K562 (cell line): Measurements from ENCODE around the gene PDCD5. TPM values are rescaled to one million over a fixed set of nuclear protein-coding genes. Genes with fewer than 3 reads are reported as not detected.

Experiments
- ATAC-seq: fragments of 200-7000 bp; cut with Tn5 transposase; 3 replicates; pipeline ENCODE4 v1.9.1; 2020; ENCODE audit warnings: moderate library complexity
- BruUV-seq: library from RNA; stranded (reverse); fragments of 400-500 nt; replicated peaks from 2 replicates; lab custom pipeline; 2021; lab: Mats Ljungman, UMichigan
- CTCF ChIA-PET: fragments of 300-600 bp; formaldehyde crosslinking; extraction: SDS; loops from one replicate; lab custom pipeline; 2021; ENCODE audit warnings: low intra/inter-chr PET ratio; lab: Yijun Ruan, JAX
- POLR2A ChIA-PET: fragments of 300-600, 350-650 bp; sonication (Branson Sonifier 250); formaldehyde crosslinking; extraction: SDS; loops from one replicate; lab custom pipeline; 2021; ENCODE audit warnings: antibody characterized with exemption, inconsistent platforms; lab: Yijun Ruan, JAX
- DNase-seq, 4 experiments: peaks; one replicate each; pipeline versions ENCODE4 v3.0.0 to v3.0.0-alpha.2; 2011 to 2018; ENCODE audit warnings: low spot score in 3 of 4, mixed read lengths in 3 of 4; ENCODE audit errors: extremely low read depth in 1 of 4
- FAIRE-seq: peaks from 2 replicates; lab custom pipeline; 2011; peaks lifted over from hg19 to GRCh38; lab: Jason Lieb, UNC
- H2AFZ ChIP-seq: 2 replicates; pipeline ENCODE4 v1.6.0; 2011; ENCODE audit warnings: low read depth, low read length, control low read depth, inconsistent platforms
- H3K27ac ChIP-seq: fragments of 200-600 bp; 3 replicates; pipeline ENCODE4 v1.8.0; 2011; ENCODE audit warnings: low read depth, mild to moderate bottlenecking, control low read depth, inconsistent platforms, low read length, moderate library complexity, mixed read lengths; ENCODE audit errors: extremely low read depth
- H3K27me3 ChIP-seq, 2 experiments: fragments of 300-600 bp in 1 of 2; 2 replicates in 1 of 2; 3 replicates in 1 of 2; pipeline versions ENCODE4 v1.6.0 to v1.8.0; 2011; ENCODE audit warnings: inconsistent platforms in 2 of 2, low read length in 2 of 2, mild to moderate bottlenecking in 1 of 2, mixed read lengths in 1 of 2, moderate library complexity in 1 of 2; ENCODE audit not compliant: control insufficient read depth in 2 of 2, insufficient read depth in 2 of 2
- H3K36me3 ChIP-seq: fragments of 300-600 bp; 3 replicates; pipeline ENCODE4 v1.8.0; 2011; ENCODE audit warnings: mild to moderate bottlenecking, low read length, inconsistent platforms; ENCODE audit not compliant: control insufficient read depth, insufficient read depth
- H3K4me1 ChIP-seq, 2 experiments: fragments of 200-600 bp in 1 of 2; replicated peaks in 1 of 2; 2 replicates in 1 of 2; 3 replicates in 1 of 2; pipeline versions ENCODE4 v1.5.1 to v1.8.0; 2011; ENCODE audit warnings: inconsistent platforms in 2 of 2, low read length in 2 of 2, mild to moderate bottlenecking in 1 of 2, mixed read lengths in 1 of 2, moderate library complexity in 1 of 2; ENCODE audit not compliant: control insufficient read depth in 2 of 2, insufficient read depth in 2 of 2
- H3K4me2 ChIP-seq: 2 replicates; pipeline ENCODE4 v1.6.1; 2011; ENCODE audit warnings: low read length, control low read depth, inconsistent platforms, mixed read lengths; ENCODE audit not compliant: insufficient read depth
- H3K4me3 ChIP-seq: fragments of 200-600 bp; sonication (generic), shearing (Covaris generic); 2 replicates; pipeline ENCODE4 v1.5.1; 2016; ENCODE audit warnings: control low read depth, inconsistent platforms
- H3K79me2 ChIP-seq: fragments of 200-600 bp; 3 replicates; pipeline ENCODE4 v1.8.0; 2011; ENCODE audit warnings: low read length, inconsistent platforms; ENCODE audit not compliant: control insufficient read depth, insufficient read depth
- H3K9ac ChIP-seq, 2 experiments: 2 replicates each; pipeline versions ENCODE4 v1.6.0 to v1.6.1; 2011; ENCODE audit warnings: low read depth in 2 of 2, low read length in 2 of 2, control low read depth in 1 of 2, inconsistent platforms in 1 of 2, mild to moderate bottlenecking in 1 of 2, mixed read lengths in 1 of 2; ENCODE audit not compliant: insufficient read depth in 1 of 2
- H3K9me1 ChIP-seq: one replicate; pipeline ENCODE4 v1.6.0; 2011; ENCODE audit warnings: inconsistent platforms, mild to moderate bottlenecking, low read length, moderate library complexity; ENCODE audit not compliant: control insufficient read depth, insufficient read depth
- H3K9me3 ChIP-seq: replicated peaks from 2 replicates; pipeline ENCODE4 v1.5.1; 2011; ENCODE audit warnings: low read depth, low read length, inconsistent platforms; ENCODE audit not compliant: control insufficient read depth, insufficient read depth
- H4K20me1 ChIP-seq: replicated peaks from 2 replicates; pipeline ENCODE4 v1.6.1; 2011; ENCODE audit warnings: low read length, inconsistent platforms, mixed read lengths; ENCODE audit not compliant: control insufficient read depth, insufficient read depth
- CSDE1 ChIP-seq, 2 experiments: fragments of 450-650 bp; IDR thresholded peaks; 2 replicates each; pipeline ENCODE4 v1.6.1; 2016; ENCODE audit warnings: mild to moderate bottlenecking in 1 of 2
- DMBX1 ChIP-seq: fragments of 250-450 bp; sonication (Bioruptor Pico); IDR thresholded peaks from 2 replicates; pipeline ENCODE4 v1.8.0; 2022; ENCODE audit warnings: inconsistent platforms, mild to moderate bottlenecking, moderate library complexity, borderline replicate concordance
- KLF10 ChIP-seq: fragments of 250-450 bp; sonication (Bioruptor Pico); IDR thresholded peaks from 2 replicates; pipeline ENCODE4 v1.6.1; 2021; ENCODE audit warnings: matching md5 sums
- KLF6 ChIP-seq: fragments of 250-450 bp; sonication (Bioruptor Pico); IDR thresholded peaks from 2 replicates; pipeline ENCODE4 v1.4.0; 2020; ENCODE audit warnings: mild to moderate bottlenecking, moderate library complexity, borderline replicate concordance
- NEUROD1 ChIP-seq: fragments of 150-350 bp; IDR thresholded peaks from 2 replicates; pipeline ENCODE4 v1.6.1; 2014; ENCODE audit warnings: borderline replicate concordance, low read length, low read depth; ENCODE audit not compliant: partially characterized antibody
- NONO ChIP-seq, 2 experiments: fragments of 200-400 bp in 1 of 2; fragments of 450-650 bp in 1 of 2; formaldehyde crosslinking in 1 of 2; IDR thresholded peaks; 2 replicates each; pipeline ENCODE4 v1.6.1; 2017; ENCODE audit warnings: low read depth in 2 of 2, mild to moderate bottlenecking in 2 of 2, moderate library complexity in 2 of 2, low read length in 1 of 2
- POLR3G ChIP-seq: IDR thresholded peaks from 2 replicates; pipeline ENCODE4 v1.6.1; 2011; ENCODE audit not compliant: insufficient read length, insufficient replicate concordance; ENCODE audit errors: extremely low read depth
- RBM17 ChIP-seq: fragments of 200-400 bp; formaldehyde crosslinking; IDR thresholded peaks from 2 replicates; pipeline ENCODE4 v1.6.1; 2017; ENCODE audit warnings: low read depth, mild to moderate bottlenecking, low read length, borderline replicate concordance
- SRSF1 ChIP-seq: fragments of 200-400 bp; formaldehyde crosslinking; IDR thresholded peaks from 2 replicates; pipeline ENCODE4 v1.6.1; 2017; ENCODE audit warnings: mild to moderate bottlenecking, low read depth, low read length, moderate library complexity
- ZFP91 ChIP-seq: sonication (generic); formaldehyde crosslinking; IDR thresholded peaks from 2 replicates; pipeline ENCODE4 v1.8.0; 2022; ENCODE audit warnings: mild to moderate bottlenecking, missing genetic modification reagents
- ZNF3 ChIP-seq: fragments of 250-450 bp; sonication (Bioruptor Pico); IDR thresholded peaks from 2 replicates; pipeline ENCODE4 v1.5.0; 2021; ENCODE audit warnings: mild to moderate bottlenecking, moderate library complexity
- ZNF79 ChIP-seq: fragments of 250-450 bp; sonication (Bioruptor Pico); IDR thresholded peaks from 2 replicates; pipeline ENCODE4 v1.4.0; 2020; ENCODE audit warnings: low read depth, mild to moderate bottlenecking, moderate library complexity
- WGBS: fragments of 100-300 bp; shearing (Covaris generic); methylation state at CpG from one replicate; pipeline ENCODE4 v1.1.6; 2016; ENCODE audit warnings: low coverage, mixed read lengths; ENCODE audit not compliant: insufficient coverage; ENCODE audit errors: missing lambda C conversion rate; 5-methylcytosine and 5-hydroxymethylcytosine counted together
- in situ Hi-C: fragments of 300-500 bp; cut with MboI; formaldehyde crosslinking; loops from 4 replicates; pipeline ENCODE4 v1.15.0; 2018; ENCODE audit warnings: inconsistent platforms, mixed read lengths
- intact Hi-C: fragments of 100-400 bp; cut with micrococcal nuclease; formaldehyde crosslinking; loops from 2 replicates; pipeline ENCODE4 v1.14.2; 2022
- polyA plus RNA-seq, 8 experiments: library from polyadenylated mRNA; depleted of rRNA in 4 of 8; stranded (reverse) in 5 of 8; unstranded in 3 of 8; fragments of >200 nt; fragmentation: Nextera tagmentation in 2 of 8; fragmentation: Illumina TruSeq in 1 of 8; extraction: Ambion mirVana in 2 of 8; extraction: Trizol in 1 of 8; gene quantifications; 2 replicates each; pipeline versions ENCODE4 v1.2.1 to v1.2.3, GENCODE V29; 2011 to 2014; ENCODE audit warnings: inconsistent platforms in 1 of 8, missing spikeins in 1 of 8
- total RNA-seq, 7 experiments: library from RNA; depleted of rRNA in 6 of 7; stranded (reverse); fragments of >200 nt in 6 of 7; fragmentation: Illumina TruSeq in 2 of 7; extraction: Trizol in 2 of 7; gene quantifications; 2 replicates each; pipeline versions ENCODE4 v1.2.1 to v1.2.3, GENCODE V29; 2011 to 2021; ENCODE audit warnings: low replicate concordance in 1 of 7
- TF ChIP-seq, protein P1 (sequence below): fragments of 450-650 bp; IDR thresholded peaks from 2 replicates; pipeline ENCODE4 v1.6.1; 2016; ENCODE audit warnings: borderline replicate concordance

Gene PDCD5
- total and polyA plus RNA-seq, 9 of the 15 experiments (the other 6 are each of a cell fraction or from before 2014, with no cell fraction given), result 122 to 322 (median 269) TPM

DNA sequence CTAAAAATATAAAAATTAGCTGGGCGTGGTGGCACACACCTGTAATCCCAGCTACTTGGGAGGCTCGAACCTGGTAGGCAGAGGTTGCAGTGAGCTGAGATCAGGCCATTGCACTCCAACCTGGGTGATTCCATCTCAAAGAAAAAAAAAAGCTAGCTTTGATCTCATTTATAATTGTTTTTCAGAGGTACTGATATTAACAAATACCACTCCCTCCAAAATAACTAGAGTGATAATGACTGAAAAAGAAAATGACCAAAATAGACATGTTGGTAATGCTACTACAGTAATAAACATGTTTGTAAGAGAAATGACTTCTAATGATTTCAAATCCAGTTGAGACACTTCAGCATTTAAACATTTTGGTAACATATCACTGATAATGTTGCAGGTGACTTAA lies 13.0 kb downstream of the PDCD5 start:
- H3K27me3 ChIP-seq, result no peaks in the 10 kb centered on the region
- H3K4me3 ChIP-seq, result no peak overlapping the region
- H3K9me3 ChIP-seq, result peaks cover 5% of the 10 kb centered on the region
- WGBS, result 100% methylated on average over 2 of the region's 2 CpGs
- in situ Hi-C loops (no loop called here), intact Hi-C loops (no loop called here)
- H3K79me2 ChIP-seq, result no peaks in the 10 kb centered on the region
- H3K9ac ChIP-seq, result no peak overlapping the region
- FAIRE-seq (no peak), ATAC-seq (no peak), DNase-seq (no peak)
- no peaks in the 10 kb centered on the region for H4K20me1 ChIP-seq
- no peak overlapping the region for H3K4me2 ChIP-seq
- ChIA-PET POLR2A (interaction anchor here (0.6 to 0.9 kb wide), 2 partner anchors 13 to 277 kb away, joined by 3 read pairs; partner anchors contain the start of gene PDCD5), CTCF (no interaction called here)
- H2AFZ ChIP-seq, result no peak overlapping the region
- H3K36me3 ChIP-seq, result peaks cover 56% of the 10 kb centered on the region
- no TSS peak for BruUV-seq
- no peak for TF ChIP-seq ZNF3 (CRISPR knock-in tag)
- no peak for TF ChIP-seq CSDE1 (IDR thresholded peaks at IDR 0.05)
- TF ChIP-seq SRSF1, result no peak
- TF ChIP-seq RBM17, result no peak
- no peak for TF ChIP-seq DMBX1
- TF ChIP-seq, protein P1, sequence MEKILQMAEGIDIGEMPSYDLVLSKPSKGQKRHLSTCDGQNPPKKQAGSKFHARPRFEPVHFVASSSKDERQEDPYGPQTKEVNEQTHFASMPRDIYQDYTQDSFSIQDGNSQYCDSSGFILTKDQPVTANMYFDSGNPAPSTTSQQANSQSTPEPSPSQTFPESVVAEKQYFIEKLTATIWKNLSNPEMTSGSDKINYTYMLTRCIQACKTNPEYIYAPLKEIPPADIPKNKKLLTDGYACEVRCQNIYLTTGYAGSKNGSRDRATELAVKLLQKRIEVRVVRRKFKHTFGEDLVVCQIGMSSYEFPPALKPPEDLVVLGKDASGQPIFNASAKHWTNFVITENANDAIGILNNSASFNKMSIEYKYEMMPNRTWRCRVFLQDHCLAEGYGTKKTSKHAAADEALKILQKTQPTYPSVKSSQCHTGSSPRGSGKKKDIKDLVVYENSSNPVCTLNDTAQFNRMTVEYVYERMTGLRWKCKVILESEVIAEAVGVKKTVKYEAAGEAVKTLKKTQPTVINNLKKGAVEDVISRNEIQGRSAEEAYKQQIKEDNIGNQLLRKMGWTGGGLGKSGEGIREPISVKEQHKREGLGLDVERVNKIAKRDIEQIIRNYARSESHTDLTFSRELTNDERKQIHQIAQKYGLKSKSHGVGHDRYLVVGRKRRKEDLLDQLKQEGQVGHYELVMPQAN, result no peak
- TF ChIP-seq KLF6 (CRISPR knock-in tag), result no peak
- TF ChIP-seq ZNF79 (CRISPR knock-in tag), result no peak
- no peak for TF ChIP-seq NEUROD1
- no peak for TF ChIP-seq ZFP91 (CRISPR knock-in tag)
- no peak for TF ChIP-seq POLR3G
- no peak for TF ChIP-seq KLF10 (CRISPR knock-in tag)
- TF ChIP-seq NONO (IDR thresholded peaks at IDR 0.05; ENCODE audit: low read depth in 2 of 2, low read length in 1 of 2), result no peak
- H3K9me1 ChIP-seq, result no peaks in the 10 kb centered on the region
- H3K4me1 ChIP-seq, result no peaks in the 10 kb centered on the region
- H3K27ac ChIP-seq, result no peak overlapping the region
